C4-2B (cell line): ENCODE measurements around the gene FUS.
"Not testable (repeated sequence)": the region's sequence is repeated elsewhere in the genome, so short reads cannot be mapped to it uniquely, and the experiment has no call there.

Experiments
- CTCF ChIP-seq: fragments of 450-650 bp; conservative IDR thresholded peaks from 2 replicates; pipeline ENCODE4 v1.5.1; 2017; ENCODE audit warnings: mild to moderate bottlenecking
- ZFX ChIP-seq: fragments of 450-650 bp; IDR thresholded peaks from 2 replicates; pipeline ENCODE4 v1.6.1; 2017

DNA sequence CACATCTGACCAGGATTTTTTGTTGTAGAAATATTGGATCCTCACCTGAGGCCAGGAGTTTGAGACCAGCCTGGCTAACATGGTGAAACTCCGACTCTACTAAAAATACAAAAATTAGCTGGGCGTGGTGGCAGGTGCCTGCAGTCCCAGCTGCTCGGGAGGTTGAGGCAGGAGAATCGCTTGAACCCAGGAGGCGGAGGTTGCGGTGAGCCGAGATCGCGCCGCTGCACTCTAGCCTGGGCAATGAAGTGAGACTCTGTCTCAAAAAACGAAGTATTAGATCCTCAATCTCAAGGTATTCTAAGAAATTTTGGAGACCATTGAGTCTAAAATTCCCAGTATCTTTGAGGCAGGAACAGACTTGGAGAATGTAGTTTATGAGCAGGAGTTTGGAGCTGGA is 15.9 kb downstream of the FUS start:
- TF ChIP-seq CTCF, ZFX: not testable (repeated sequence)
